Left ventricle myocardium inferior (tissue), 1 donor: ENCODE results near the gene MUC22. TPM values are rescaled to one million over a fixed set of nuclear protein-coding genes. Genes with fewer than 3 reads are reported as not detected.

ENCODE experiments used
- DNase-seq: peaks from one replicate; pipeline ENCODE4 v3.0.0-alpha.2; 2020
- H3K27ac ChIP-seq: fragments of 200-600 bp; replicated peaks from 2 replicates; pipeline ENCODE4 v1.8.0; 2021
- H3K27me3 ChIP-seq: fragments of 200-600 bp; 2 replicates; pipeline ENCODE4 v1.8.0; 2021; ENCODE audit warnings: low read depth
- H3K36me3 ChIP-seq: fragments of 200-600 bp; 2 replicates; pipeline ENCODE4 v1.8.0; 2021
- H3K4me1 ChIP-seq: fragments of 200-600 bp; 2 replicates; pipeline ENCODE4 v1.8.0; 2021
- H3K4me3 ChIP-seq: fragments of 200-600 bp; 2 replicates; pipeline ENCODE4 v1.8.0; 2021; ENCODE audit warnings: mild to moderate bottlenecking, moderate library complexity
- H3K9me3 ChIP-seq: fragments of 200-600 bp; replicated peaks from 2 replicates; pipeline ENCODE4 v1.8.0; 2021
- intact Hi-C: fragments of 100-400 bp; cut with micrococcal nuclease; formaldehyde crosslinking; loops from one replicate; pipeline ENCODE4 v1.11.0; 2022
- total RNA-seq: library from RNA; stranded (reverse); fragmentation: NEBNext Ultra II Directional; extraction: Animal tissue kit (Norgen Biotek cat#: 25700); gene quantifications from one replicate; pipeline ENCODE4 v1.2.1, GENCODE V29; 2021
- TF ChIP-seq, protein P1 (sequence below): fragments of 200-600 bp; IDR thresholded peaks from 2 replicates; pipeline ENCODE4 v1.8.0; 2021; ENCODE audit warnings: antibody characterized with exemption, mild to moderate bottlenecking, borderline replicate concordance
- donor health status: DM: no; HTN: yes; CAD: no; lungs with severe emphysema.

The MUC22 gene
- total RNA-seq, 1 donor from 2014 or later = 0.08 TPM

- Histone ChIP-seq H3K4me3 (no peak overlapping the region), H3K27ac (no peak overlapping the region), H3K4me1 (no peaks in the 10 kb centered on the region), H3K36me3 (no peaks in the 10 kb centered on the region), H3K27me3 (peaks cover 14% of the 10 kb centered on the region), H3K9me3 (no peaks in the 10 kb centered on the region)
- TF ChIP-seq, protein P1, sequence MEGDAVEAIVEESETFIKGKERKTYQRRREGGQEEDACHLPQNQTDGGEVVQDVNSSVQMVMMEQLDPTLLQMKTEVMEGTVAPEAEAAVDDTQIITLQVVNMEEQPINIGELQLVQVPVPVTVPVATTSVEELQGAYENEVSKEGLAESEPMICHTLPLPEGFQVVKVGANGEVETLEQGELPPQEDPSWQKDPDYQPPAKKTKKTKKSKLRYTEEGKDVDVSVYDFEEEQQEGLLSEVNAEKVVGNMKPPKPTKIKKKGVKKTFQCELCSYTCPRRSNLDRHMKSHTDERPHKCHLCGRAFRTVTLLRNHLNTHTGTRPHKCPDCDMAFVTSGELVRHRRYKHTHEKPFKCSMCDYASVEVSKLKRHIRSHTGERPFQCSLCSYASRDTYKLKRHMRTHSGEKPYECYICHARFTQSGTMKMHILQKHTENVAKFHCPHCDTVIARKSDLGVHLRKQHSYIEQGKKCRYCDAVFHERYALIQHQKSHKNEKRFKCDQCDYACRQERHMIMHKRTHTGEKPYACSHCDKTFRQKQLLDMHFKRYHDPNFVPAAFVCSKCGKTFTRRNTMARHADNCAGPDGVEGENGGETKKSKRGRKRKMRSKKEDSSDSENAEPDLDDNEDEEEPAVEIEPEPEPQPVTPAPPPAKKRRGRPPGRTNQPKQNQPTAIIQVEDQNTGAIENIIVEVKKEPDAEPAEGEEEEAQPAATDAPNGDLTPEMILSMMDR = no peak
- intact Hi-C loops = no loop called here
- DNase-seq = no peak
These were observed 45.2 kb downstream of the MUC22 start for GRCh38 chr6:31055441-31055840.

DNA sequence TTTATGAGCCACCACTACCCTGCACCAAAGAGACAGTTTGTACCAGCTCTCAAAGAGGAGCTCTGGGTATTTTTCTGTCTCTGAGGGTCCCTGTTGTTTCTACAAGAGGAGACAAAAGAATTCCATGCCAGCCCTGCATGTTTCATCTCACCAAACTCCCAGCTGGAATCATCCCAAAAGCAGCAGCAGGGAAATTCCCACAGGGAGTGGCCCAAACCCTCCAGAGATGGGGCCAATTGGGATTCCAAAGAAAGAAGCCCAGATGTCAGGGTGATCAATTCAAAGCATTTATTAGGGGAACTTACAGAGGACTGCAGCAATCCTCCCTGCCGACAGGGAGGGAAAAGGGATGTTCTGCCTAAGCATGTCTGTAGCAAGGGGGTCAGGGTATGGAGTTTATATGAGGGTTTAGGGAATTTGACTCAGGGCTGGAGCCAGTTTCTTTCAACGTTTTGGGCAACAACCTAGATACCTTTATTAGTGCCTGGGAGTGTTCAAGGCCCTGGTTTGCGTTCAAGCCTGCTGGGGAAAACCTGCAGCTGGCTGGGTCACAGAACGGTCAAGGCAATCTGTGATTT is 47.2 kb downstream of the MUC22 start:
- Histone ChIP-seq H3K27me3 (peaks cover 5% of the 10 kb centered on the region), H3K9me3 (no peaks in the 10 kb centered on the region), H3K36me3 (no peaks in the 10 kb centered on the region), H3K27ac (no peak overlapping the region), H3K4me1 (no peaks in the 10 kb centered on the region), H3K4me3 (no peak overlapping the region)
- TF ChIP-seq, protein P1 = no peak
- DNase-seq = no peak
- intact Hi-C loops = no loop called here

GRCh38 chr6:31058128-31058894 is 48.0 kb downstream of the MUC22 start:
- Histone ChIP-seq H3K9me3 (no peaks in the 10 kb centered on the region), H3K27ac (no peak overlapping the region), H3K4me1 (no peaks in the 10 kb centered on the region), H3K4me3 (no peak overlapping the region), H3K27me3 (peaks cover 5% of the 10 kb centered on the region), H3K36me3 (no peaks in the 10 kb centered on the region)
- TF ChIP-seq, protein P1 = peak; percentile 64
- intact Hi-C loops = no loop called here
- no peak for DNase-seq

DNA sequence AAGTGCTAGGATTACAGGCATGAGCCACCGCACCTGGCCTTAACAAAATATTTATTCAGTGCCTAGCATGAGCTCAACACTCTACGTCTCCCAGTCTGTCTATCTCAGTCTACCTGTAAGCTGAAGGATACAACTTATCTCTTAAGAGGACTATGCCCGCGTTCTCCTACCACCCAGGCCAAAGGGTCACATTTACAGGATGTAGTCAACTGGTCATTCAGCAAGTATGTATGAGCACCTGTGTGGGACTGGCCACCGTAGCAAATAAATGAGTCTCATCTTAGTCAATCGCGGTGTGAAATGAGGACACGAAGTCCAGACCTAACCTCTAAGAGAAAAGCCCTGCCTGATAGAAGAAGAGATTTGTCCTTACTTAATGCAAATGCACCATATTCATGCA is 49.9 kb downstream of the MUC22 start:
- no peak for DNase-seq

DNA sequence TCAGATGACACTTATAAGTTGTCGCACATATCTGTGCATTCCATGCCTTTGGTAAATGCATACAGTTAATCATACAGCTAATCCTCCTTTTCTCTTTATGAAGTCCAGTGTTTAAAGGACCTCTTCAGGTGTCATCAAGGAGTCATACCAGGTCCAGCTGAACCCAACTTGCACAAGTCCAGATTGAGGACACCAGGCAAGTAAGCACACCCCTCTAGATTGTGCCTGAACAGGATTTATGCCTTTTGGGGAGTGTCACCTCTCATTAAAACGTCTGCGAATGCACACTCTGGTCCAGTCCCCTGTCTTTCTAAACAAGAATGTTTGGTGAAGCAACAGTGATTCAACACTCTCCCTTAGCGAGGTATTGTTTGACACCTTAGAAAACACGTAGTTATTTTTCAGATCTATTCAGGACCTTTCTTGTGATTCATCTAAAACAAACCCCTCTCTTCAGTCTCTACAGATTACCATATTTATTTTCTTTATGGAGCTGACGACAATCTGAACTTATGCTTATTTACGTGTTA is 53.7 kb downstream of the MUC22 start:
- TF ChIP-seq, protein P1 = no peak
- Histone ChIP-seq H3K9me3 (no peaks in the 10 kb centered on the region), H3K4me3 (no peak overlapping the region), H3K27me3 (no peaks in the 10 kb centered on the region), H3K27ac (no peak overlapping the region), H3K36me3 (no peaks in the 10 kb centered on the region), H3K4me1 (no peaks in the 10 kb centered on the region)
- intact Hi-C loops = no loop called here
- DNase-seq = no peak

More for the DNA sequence above, 49.9 kb downstream of the MUC22 start:
- no peaks in the 10 kb centered on the region for H3K9me3 ChIP-seq
- no peaks in the 10 kb centered on the region for H3K36me3 ChIP-seq
- intact Hi-C loops = no loop called here
- no peaks in the 10 kb centered on the region for H3K27me3 ChIP-seq
- H3K27ac ChIP-seq = no peak overlapping the region
- TF ChIP-seq, protein P1 = no peak
- H3K4me3 ChIP-seq = no peak overlapping the region
- no peaks in the 10 kb centered on the region for H3K4me1 ChIP-seq
